Liver (tissue), 3 donors: ENCODE results near the gene ECEL1.

Experiments
- CTCF ChIP-seq: fragments of 150-350 bp; IDR thresholded peaks from 2 replicates; pipeline ENCODE4 v1.5.1; 2017; ENCODE audit warnings: improper control_type of control experiment, low read depth, low read length; ENCODE audit not compliant: missing input control
- JUND ChIP-seq, 2 donors: IDR thresholded peaks; 2 replicates each; pipeline ENCODE4 v1.6.1; 2016; ENCODE audit warnings: antibody characterized with exemption in 2 of 2
- SP1 ChIP-seq: IDR thresholded peaks from 2 replicates; pipeline ENCODE4 v1.6.1; 2018; ENCODE audit warnings: antibody characterized with exemption, mild to moderate bottlenecking
- TF ChIP-seq, protein P1 (sequence below): IDR thresholded peaks from 2 replicates; pipeline ENCODE4 v1.6.1; 2016; ENCODE audit warnings: antibody characterized with exemption, mild to moderate bottlenecking
- donor health status: healthy.
- donor health status: healthy.

GRCh38 chr2:232490221-232491138 lies 2.8 kb upstream of the ECEL1 start:
- no peak for TF ChIP-seq CTCF
- TF ChIP-seq, protein P1, sequence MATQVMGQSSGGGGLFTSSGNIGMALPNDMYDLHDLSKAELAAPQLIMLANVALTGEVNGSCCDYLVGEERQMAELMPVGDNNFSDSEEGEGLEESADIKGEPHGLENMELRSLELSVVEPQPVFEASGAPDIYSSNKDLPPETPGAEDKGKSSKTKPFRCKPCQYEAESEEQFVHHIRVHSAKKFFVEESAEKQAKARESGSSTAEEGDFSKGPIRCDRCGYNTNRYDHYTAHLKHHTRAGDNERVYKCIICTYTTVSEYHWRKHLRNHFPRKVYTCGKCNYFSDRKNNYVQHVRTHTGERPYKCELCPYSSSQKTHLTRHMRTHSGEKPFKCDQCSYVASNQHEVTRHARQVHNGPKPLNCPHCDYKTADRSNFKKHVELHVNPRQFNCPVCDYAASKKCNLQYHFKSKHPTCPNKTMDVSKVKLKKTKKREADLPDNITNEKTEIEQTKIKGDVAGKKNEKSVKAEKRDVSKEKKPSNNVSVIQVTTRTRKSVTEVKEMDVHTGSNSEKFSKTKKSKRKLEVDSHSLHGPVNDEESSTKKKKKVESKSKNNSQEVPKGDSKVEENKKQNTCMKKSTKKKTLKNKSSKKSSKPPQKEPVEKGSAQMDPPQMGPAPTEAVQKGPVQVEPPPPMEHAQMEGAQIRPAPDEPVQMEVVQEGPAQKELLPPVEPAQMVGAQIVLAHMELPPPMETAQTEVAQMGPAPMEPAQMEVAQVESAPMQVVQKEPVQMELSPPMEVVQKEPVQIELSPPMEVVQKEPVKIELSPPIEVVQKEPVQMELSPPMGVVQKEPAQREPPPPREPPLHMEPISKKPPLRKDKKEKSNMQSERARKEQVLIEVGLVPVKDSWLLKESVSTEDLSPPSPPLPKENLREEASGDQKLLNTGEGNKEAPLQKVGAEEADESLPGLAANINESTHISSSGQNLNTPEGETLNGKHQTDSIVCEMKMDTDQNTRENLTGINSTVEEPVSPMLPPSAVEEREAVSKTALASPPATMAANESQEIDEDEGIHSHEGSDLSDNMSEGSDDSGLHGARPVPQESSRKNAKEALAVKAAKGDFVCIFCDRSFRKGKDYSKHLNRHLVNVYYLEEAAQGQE: no peak
- TF ChIP-seq SP1: no peak
- TF ChIP-seq JUND (IDR thresholded peaks at IDR 0.05): no peak
